HG03442 (cell line): ENCODE measurements around the gene SAG.

ENCODE experiments used
- ATAC-seq: cut with Tn5 transposase; IDR thresholded peaks from one replicate; pipeline ENCODE4 v1.9.1; 2021; ENCODE audit warnings: mild to moderate bottlenecking, moderate library complexity; ENCODE audit not compliant: unreplicated experiment

SAG gene

GRCh38 chr2:233353769-233354499, 46.3 kb downstream of the SAG start, which contains the start of gene DGKD:
Gene DGKD (plus strand): TSS chr2:233354494. CDS start chr2:233354519, 25 bp downstream.
- peak; percentile 47 for ATAC-seq

GRCh38 chr2:233354500-233354924, 46.9 kb downstream of the SAG start:
- peak; percentile 40 for ATAC-seq

- no peak for ATAC-seq
Measured at GRCh38 chr2:233354971-233355574, 47.5 kb downstream of the SAG start.

DNA sequence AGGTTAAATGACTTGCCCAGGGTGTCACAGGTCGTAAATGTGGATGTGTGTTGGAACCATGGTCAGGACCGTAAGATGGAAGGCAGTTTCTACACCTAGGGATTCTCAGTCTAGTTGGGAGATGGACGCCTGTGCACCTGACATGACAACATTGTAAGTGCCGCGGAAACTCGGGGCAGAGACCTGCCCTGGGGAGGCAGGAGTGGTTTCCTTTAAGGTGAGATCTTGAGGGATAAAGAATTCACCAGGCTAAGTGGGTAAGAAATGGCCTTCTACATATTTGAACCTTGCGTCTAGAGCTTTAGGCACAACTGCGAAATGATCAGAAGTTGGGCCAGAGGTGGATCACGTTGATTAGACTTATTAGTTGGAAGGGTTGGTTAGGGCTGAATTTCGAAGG, 48.3 kb downstream of the SAG start:
- no peak for ATAC-seq

- ATAC-seq = no peak
Measured at GRCh38 chr2:233356546-233357308, 49.1 kb downstream of the SAG start.

DNA sequence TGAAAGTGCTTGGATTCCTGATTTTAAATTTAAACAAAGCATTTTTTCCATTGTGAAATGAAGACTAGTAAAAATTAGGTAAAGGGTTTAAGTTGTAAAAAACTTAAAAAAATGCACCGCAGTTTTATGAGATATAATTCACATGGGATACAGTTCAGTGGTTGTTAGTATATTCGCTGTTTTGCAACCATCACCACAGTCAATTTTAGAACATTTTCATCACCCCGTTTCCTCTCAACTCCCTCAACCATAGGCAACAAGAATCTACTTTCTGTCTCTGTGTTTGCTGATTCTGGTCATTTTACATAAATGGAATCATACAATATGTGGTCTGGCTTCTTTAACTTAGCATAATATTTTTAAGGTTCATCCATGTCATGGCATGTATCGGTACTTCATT, 50.7 kb downstream of the SAG start:
- no peak for ATAC-seq

DNA sequence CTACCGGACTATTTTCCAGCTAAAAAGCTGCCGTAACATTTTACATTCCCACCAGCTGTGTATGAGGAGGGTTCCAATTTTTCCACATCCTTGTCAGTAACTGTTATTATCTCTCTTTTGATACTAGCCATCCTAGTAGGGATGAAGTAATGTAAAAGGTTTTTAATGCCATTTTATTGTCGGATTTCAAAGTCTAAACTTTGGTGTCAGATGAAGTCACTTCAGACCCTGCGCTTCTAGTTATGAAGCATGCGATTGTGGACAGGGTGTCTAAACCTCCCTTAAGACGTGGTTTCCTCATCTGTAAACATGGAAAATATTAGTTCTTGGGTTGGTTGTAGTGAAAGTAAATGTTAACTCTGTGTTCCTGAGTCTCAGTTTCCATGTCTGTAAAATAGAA, 51.3 kb downstream of the SAG start:
- no peak for ATAC-seq

DNA sequence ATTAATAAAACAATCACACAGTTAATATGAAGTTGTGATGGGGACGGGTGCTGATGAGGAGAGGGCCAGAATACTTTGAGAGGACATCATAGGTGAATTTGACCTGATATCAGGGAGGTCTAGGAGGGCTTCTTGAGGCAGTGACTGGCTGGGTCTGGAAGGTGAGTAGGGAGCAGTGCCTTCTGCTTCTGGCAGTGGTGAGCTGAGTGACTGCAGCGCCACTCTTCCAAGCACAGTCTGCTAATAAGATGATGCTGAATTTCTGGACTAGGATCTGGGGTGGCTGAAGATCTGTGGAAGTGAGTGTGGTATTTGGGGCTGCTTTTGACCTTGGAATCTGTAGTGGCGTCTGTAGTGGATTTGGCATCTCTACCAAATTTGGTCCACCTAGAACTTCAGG, 52.2 kb downstream of the SAG start:
- ATAC-seq = no peak

GRCh38 chr2:233360771-233361176, 53.2 kb downstream of the SAG start:
- ATAC-seq = no peak

- ATAC-seq = no peak
Measured at GRCh38 chr2:233361297-233361696, 53.7 kb downstream of the SAG start.

GRCh38 chr2:233362742-233363141, 55.1 kb downstream of the SAG start:
- ATAC-seq = no peak

GRCh38 chr2:233363744-233364235, 56.2 kb downstream of the SAG start:
- no peak for ATAC-seq

DNA sequence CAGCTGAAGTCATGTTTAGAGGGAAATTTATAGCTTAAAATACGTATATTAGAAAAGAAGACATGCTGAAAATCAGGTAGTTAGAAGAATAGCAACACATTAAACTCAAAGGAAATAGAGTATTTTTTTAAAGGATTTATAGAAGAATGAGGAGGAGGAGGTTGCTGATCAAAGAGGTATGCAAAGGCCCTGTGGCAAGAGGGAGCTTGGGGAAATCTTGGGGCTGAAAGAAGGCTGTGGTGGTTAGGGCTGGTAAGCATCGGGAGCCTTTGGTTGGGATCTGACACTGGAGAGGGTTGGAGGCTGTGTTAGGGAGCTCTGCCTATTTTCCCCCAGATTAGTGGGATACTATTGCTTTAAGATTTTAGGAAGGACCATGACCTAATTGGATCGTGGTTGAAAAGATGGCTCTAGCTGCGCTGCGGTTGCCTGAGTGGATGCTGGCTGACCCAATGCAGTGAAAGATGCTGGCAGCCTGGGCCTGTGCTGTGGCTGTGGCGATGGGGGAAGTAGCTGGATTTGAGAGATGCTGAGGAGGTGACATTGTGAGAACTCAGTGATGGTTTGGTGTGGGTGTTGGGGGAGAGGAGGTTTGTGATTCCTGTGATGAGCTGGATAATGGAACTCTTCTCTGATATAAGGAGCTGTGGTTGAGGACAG, 58.4 kb downstream of the SAG start:
- no peak for ATAC-seq

DNA sequence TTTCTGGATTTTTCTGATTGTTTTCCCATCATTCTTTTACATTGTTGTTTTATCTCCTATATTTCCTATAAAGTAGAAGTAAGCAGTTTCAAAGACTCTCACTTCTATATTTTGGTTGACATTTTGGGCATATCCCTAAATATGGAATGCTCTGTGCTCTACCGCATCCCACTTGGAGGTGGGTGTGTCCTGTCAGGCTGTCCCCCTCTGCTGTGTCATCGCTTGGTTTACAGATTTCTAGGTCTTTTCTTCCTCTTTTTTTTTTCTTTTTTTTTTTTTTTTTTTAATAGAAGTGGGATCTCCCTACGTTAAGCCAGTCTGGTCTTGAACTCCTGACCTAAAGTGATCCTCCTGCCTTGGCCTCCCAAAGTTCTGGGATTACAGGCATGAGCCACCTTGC, 60.0 kb downstream of the SAG start:
- no peak for ATAC-seq

- no peak for ATAC-seq
Measured at GRCh38 chr2:233368756-233369155, 61.1 kb downstream of the SAG start.

- no peak for ATAC-seq
Measured at GRCh38 chr2:233369462-233369861, 61.8 kb downstream of the SAG start.

GRCh38 chr2:233369897-233370685, 62.5 kb downstream of the SAG start:
- ATAC-seq = no peak

DNA sequence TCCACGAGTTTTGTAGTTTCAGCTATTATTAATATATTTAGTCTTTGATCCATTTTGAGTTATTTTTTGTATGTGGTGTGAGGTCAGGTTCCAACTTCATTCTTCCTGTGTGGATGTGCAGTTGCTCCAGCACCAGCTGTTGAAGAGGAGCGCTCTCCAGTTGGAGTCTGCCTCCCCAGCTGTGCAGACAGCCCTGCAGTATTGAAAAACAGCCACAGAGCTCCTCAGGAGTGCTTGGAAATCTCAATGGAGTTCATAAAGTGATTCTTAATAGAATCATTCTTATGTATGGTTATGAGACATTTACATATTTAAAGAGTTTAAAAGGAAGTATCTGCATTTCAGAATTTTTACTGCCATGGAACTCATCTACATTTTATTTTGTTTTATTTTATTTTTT, 64.0 kb downstream of the SAG start:
- ATAC-seq = no peak

GRCh38 chr2:233372855-233373254, 65.2 kb downstream of the SAG start:
- no peak for ATAC-seq

- no peak for ATAC-seq
Measured at GRCh38 chr2:233373316-233373715, 65.7 kb downstream of the SAG start.
